Activated naive CD4-positive, alpha-beta T cell treated with anti-CD3 and anti-CD28 coated beads, Interleukin-2, amount 50 U/mL, for 24 hours (primary cell): Measurements from ENCODE around the gene POU1F1.

Experiments
- H3K27ac Mint-ChIP-seq: one replicate; pipeline ENCODE4 v1.8.0; 2021; ENCODE audit warnings: mild to moderate bottlenecking, mixed read lengths
- H3K27me3 Mint-ChIP-seq: one replicate; pipeline ENCODE4 v1.8.0; 2021; ENCODE audit warnings: mixed read lengths
- H3K36me3 Mint-ChIP-seq: one replicate; pipeline ENCODE4 v1.8.0; 2021; ENCODE audit warnings: mixed read lengths
- H3K4me1 Mint-ChIP-seq: one replicate; pipeline ENCODE4 v1.8.0; 2021; ENCODE audit warnings: mixed read lengths
- H3K4me3 Mint-ChIP-seq: one replicate; pipeline ENCODE4 v1.8.0; 2021; ENCODE audit warnings: mild to moderate bottlenecking, mixed read lengths
- H3K9me3 Mint-ChIP-seq: one replicate; pipeline ENCODE4 v1.8.0; 2021; ENCODE audit warnings: mixed read lengths

POU1F1 gene

DNA sequence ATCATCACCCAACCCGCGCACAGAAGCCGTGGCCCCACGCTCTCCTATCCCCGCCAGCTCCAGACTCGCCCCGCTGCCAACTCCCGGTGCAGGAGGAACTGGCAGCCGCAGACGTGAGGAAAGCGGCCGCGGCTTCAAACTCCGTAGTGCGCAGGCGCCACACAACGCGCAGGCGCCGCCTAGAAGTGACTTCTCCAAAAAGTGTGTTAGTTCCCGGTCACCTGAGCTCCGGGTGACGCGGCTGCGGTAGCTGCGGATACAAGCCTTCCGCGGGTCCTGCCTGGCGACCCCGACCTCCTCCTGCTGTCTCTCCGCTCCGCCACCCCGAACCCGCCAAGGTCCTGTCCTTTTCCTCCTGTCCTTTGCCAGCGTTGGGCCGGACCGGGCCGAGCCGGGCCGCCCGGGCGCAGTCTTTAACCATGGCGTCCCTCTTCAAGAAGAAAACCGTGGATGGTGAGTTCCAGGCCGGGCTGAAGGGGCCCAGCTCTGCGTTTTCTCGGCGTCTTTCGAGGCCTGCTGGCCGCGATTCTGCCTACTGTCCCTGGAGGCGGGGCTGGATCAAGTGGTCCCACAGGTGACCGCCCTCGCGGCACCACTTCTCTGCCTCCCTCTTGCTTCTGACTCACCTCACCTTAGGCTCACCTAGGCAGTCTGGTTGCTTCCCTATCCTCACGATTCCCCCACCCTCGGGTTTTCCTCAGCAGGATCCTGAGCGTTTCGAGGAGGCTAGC lies 49.1 kb downstream of the POU1F1 start, which contains the start of gene CHMP2B:
Gene CHMP2B (plus strand): TSS at position 206 of the 731 bp plus-strand sequence. CDS start 214 bp downstream, at position 420.
- peaks cover 44% of the 10 kb centered on the region for H3K4me1 Mint-ChIP-seq

DNA sequence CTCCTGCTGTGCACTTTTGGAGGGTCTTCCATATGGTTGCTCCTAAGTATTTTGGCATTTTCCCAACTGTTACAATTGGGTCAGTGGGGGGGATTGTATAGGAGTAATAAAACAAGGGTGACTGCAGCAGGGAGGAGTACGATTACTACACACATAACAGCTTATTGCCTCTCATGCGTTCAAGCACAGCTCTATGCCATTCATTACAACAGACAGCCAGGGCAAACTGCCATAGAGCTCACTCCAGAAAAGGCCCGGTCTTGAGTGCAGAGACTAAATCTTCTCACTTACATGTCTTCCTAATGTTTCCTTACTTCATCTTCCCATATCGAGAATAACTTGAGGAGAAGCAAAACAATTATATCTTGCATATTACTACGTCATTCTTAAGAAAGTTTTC lies 50.7 kb downstream of the POU1F1 start:
- Mint-ChIP-seq H3K4me3 (peak overlapping the region; percentile 50), H3K27ac (no peak overlapping the region), H3K36me3 (peaks cover 2% of the 10 kb centered on the region), H3K9me3 (no peaks in the 10 kb centered on the region), H3K4me1 (peaks cover 30% of the 10 kb centered on the region), H3K27me3 (peaks cover 11% of the 10 kb centered on the region)

More for the DNA sequence above, 49.1 kb downstream of the POU1F1 start, which contains the start of gene CHMP2B:
- Mint-ChIP-seq H3K27me3 (peaks cover 3% of the 10 kb centered on the region), H3K9me3 (no peaks in the 10 kb centered on the region), H3K27ac (peak within 1 kb of the TSS; percentile 98), H3K36me3 (peaks cover 9% of the 10 kb centered on the region), H3K4me3 (peak within 1 kb of the TSS; percentile 99)

DNA sequence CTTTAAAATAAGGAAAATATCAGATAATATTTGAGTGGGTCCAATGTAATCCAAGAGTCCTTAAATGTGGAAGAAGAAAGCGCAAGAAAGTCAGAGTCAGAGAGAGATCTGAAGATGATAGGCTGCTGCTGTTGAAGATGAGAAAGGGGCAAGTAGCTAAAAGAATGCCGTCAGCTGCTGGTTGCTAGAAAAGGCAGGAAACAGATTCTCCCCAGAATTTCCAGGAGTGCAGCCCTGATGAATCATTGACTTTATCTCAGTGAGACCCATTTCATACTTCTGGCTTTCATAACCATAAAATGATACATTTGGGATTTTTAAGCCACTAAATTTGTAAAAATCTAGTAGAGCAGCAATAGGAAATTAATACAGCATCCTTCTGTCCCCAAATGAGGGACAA lies 56.8 kb downstream of the POU1F1 start:
- H3K4me1 Mint-ChIP-seq: no peaks in the 10 kb centered on the region
- no peak overlapping the region for H3K27ac Mint-ChIP-seq
- H3K27me3 Mint-ChIP-seq: peaks cover 34% of the 10 kb centered on the region
- H3K9me3 Mint-ChIP-seq: no peaks in the 10 kb centered on the region
- H3K36me3 Mint-ChIP-seq: peaks cover 1% of the 10 kb centered on the region
- no peak overlapping the region for H3K4me3 Mint-ChIP-seq

DNA sequence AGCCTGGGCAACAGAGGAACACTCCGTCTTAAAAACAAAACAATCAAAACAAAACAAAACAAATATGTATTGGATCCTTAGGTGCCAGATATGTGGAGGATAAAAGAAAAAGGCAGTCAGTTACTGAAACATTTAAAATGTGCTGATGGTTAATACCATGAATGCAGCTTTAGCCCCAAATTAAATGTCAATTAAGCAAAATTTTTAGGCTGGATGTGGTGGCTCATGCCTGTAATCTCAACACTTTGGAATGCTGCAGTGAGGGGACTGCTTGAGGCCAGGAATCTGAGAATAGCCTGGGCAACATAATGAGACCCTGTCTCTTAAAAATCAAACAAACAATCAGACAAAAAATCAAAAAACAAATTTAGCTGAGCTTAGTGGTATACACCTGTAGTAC lies 57.8 kb downstream of the POU1F1 start:
- H3K4me3 Mint-ChIP-seq: no peak overlapping the region
- H3K27ac Mint-ChIP-seq: no peak overlapping the region
- H3K36me3 Mint-ChIP-seq: peaks cover 1% of the 10 kb centered on the region
- peaks cover 36% of the 10 kb centered on the region for H3K27me3 Mint-ChIP-seq
- no peaks in the 10 kb centered on the region for H3K4me1 Mint-ChIP-seq
- H3K9me3 Mint-ChIP-seq: no peaks in the 10 kb centered on the region
